HG03175 (cell line): ENCODE measurements around the gene SLC7A4.
"Not testable (repeated sequence)": the region's sequence is repeated elsewhere in the genome, so short reads cannot be mapped to it uniquely, and the experiment has no call there.

Source experiments
- ATAC-seq: cut with Tn5 transposase; IDR thresholded peaks from one replicate; pipeline ENCODE4 v1.9.1; 2021; ENCODE audit warnings: mild to moderate bottlenecking, moderate library complexity; ENCODE audit not compliant: unreplicated experiment

Gene SLC7A4

GRCh38 chr22:21064917-21065864 lies 32.8 kb upstream of the SLC7A4 start:
- no peak for ATAC-seq

- not testable (repeated sequence) for ATAC-seq
These were observed 32.1 kb upstream of the SLC7A4 start for GRCh38 chr22:21064425-21064824.

- not testable (repeated sequence) for ATAC-seq
These were observed 29.4 kb upstream of the SLC7A4 start for GRCh38 chr22:21061660-21062321.

- ATAC-seq = not testable (repeated sequence)
These were observed 28.0 kb upstream of the SLC7A4 start for GRCh38 chr22:21060363-21060762.

GRCh38 chr22:21055880-21056319 lies 23.5 kb upstream of the SLC7A4 start:
- ATAC-seq = no peak

GRCh38 chr22:21055564-21055834 lies 23.1 kb upstream of the SLC7A4 start:
- ATAC-seq = no peak

- ATAC-seq = no peak
These were observed 22.6 kb upstream of the SLC7A4 start for GRCh38 chr22:21054714-21055563.

GRCh38 chr22:21054046-21054713 lies 21.8 kb upstream of the SLC7A4 start:
- no peak for ATAC-seq

GRCh38 chr22:21052715-21053459 lies 20.5 kb upstream of the SLC7A4 start:
- no peak for ATAC-seq

- ATAC-seq = no peak
These were observed 19.6 kb upstream of the SLC7A4 start for GRCh38 chr22:21051831-21052400.

GRCh38 chr22:21051145-21051830 lies 18.9 kb upstream of the SLC7A4 start:
- no peak for ATAC-seq

- not testable (repeated sequence) for ATAC-seq
These were observed 16.6 kb upstream of the SLC7A4 start for GRCh38 chr22:21048965-21049364.

- not testable (repeated sequence) for ATAC-seq
These were observed 16.1 kb upstream of the SLC7A4 start for GRCh38 chr22:21048448-21048847.

GRCh38 chr22:21047730-21048129 lies 15.4 kb upstream of the SLC7A4 start:
- ATAC-seq = no peak

- no peak for ATAC-seq
These were observed 14.8 kb upstream of the SLC7A4 start for GRCh38 chr22:21047035-21047661.

- peak; percentile 90 for ATAC-seq
These were observed 13.4 kb upstream of the SLC7A4 start, which contains the start of gene LRRC74B for GRCh38 chr22:21045585-21046294. Gene LRRC74B (plus strand): TSS chr22:21045946. CDS start chr22:21045987, 41 bp downstream.

- peak; percentile 28 for ATAC-seq
These were observed 12.7 kb upstream of the SLC7A4 start for GRCh38 chr22:21044931-21045584.
